Stimulated activated CD8-positive, alpha-beta memory T cell treated with anti-CD3 and anti-CD28 coated beads, Interleukin-2, amount 100 ng/mL, for 48 hours (primary cell): ENCODE measurements around the gene KCTD11.
A peak's percentile ranks its signal among the peaks of the same experiment; 100 is the strongest.
"Not testable (repeated sequence)": the region's sequence is repeated elsewhere in the genome, so short reads cannot be mapped to it uniquely, and the experiment has no call there.

Experiments used
- DNase-seq, 2 donors: peaks; one replicate each; pipeline ENCODE4 v3.0.0-alpha.2; 2020; ENCODE audit warnings: low read depth in 2 of 2

KCTD11 gene

DNA sequence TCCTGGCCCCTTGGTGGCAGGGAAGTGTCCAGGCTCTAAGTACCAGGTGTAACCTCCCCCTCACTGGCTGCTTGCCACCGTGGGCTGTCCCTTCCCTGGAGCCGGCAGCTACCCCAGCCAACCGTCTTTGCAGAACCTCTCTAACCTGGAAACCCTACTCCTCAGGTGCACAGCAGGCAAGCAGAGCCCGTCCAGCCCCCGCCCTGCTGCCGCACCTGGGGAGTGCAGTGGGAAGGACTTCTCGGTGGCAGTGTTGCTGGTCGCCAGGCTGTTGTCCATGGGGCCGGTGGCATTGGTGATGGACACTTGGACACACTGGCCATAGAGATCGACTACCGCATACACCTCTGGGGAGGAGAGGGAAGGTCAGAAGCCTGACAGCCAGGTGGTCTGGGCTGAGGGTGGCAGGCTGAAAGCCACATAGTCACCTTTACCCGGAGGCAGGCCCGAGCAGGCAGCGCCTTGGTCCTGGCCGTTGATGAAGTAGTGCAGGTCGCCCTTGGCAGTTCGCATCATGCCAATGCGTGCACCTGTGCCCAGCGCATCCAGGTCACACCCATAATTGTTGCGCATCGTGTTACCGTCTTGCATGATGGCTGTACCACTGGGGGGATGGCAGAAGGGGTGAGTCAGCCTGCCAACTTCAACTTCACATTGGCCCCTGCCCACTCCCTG, 29.3 kb upstream of the KCTD11 start:
- no peak for DNase-seq

GRCh38 chr17:7323731-7324437, 28.1 kb upstream of the KCTD11 start:
- peak; percentile 49 to 55 for DNase-seq

DNA sequence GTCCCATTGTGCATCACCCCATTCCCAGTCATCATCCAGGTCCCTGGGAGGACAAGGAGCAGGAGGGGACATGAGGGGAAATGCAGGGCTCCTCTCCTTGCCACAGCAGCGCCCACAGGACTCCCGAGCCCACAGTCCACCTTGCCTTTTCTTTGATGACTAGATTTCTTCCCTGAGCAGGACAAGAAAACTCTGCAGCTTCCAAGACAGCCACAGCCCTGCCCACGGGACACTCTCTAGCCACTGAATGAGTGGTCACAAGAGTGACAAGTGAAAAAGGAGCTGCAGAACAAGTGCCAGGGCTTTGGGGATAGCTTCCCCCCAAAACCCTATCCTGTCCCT, 27.6 kb upstream of the KCTD11 start:
- no peak for DNase-seq

DNA sequence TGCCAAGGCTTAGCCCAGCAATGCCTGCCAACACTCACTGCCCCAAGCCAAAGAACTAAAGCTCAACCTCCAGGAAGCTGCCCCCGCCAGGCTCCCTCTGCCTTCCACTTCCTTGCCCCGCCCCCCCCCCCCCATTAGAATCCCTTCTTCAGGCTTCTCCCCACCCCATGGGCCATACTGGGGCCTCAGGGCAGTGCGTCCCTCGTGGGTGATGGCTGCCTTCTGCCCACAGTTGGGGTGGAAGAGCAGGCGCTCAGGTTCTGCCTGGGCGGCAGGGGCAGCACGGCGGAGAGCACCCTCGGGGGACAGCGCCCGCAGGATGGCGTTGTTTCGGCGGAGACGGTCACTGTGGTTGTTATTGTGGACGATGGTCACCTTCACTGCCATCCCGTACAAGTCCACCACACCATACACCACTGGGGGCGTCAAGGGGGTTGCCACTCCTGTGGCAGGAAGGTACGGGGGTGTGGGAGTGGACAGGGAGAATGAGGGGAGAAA, 26.9 kb upstream of the KCTD11 start:
- no peak for DNase-seq

- no peak for DNase-seq
Measured at GRCh38 chr17:7326186-7326585, 25.8 kb upstream of the KCTD11 start.

DNA sequence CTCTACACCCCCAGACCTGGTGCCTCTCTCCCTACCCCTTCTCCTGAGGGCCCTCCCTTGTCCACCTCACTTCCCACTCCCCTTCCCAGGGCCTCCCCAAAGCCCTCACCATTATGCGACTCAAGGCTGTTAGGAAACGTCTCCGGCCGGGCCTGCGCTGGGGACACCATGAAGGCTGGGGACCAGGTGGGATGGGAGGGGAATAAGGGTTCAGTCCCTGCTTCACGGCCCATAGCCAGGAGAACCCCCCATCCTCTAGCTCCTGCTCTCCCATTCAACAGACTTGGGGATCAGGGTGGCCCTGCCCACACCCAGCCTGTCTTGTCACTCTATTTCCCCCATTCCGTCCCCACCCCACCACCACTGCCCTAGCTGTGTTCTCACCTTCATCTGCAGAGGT, 24.9 kb upstream of the KCTD11 start:
- no peak for DNase-seq

- DNase-seq: no peak
Measured at GRCh38 chr17:7327501-7327900, 24.5 kb upstream of the KCTD11 start.

- DNase-seq: no peak
Measured at GRCh38 chr17:7328009-7328408, 24.0 kb upstream of the KCTD11 start.

DNA sequence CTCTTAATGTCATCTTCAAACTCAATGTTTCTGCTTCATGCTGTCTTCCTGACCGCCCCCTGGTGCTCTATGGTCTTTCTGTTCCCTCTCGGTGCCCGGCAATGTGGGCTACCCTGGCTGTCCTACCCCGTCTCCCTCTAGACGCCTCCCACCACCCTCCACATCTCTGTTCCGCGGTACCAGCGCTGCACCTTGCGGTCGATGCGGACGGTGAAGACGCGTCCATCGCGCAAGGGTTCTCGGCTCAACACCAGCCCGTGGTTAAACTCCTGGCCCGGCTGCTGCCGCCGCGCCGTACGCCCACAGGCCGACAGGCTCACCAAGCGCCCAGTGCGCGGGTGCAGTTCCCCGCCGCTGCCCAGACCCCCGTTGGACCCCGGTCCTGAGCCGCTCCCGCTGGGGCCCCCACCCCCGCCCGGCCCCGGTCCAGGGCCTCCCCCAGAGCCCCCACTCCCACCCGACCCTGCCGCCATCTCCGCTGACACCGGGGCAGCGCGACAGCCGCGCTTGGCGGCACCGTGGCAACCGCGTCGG, 23.1 kb upstream of the KCTD11 start, which contains the start of gene NEURL4:
NEURL4 (minus strand) TSS at position 496 of the 534 bp plus-strand sequence; CDS start at position 473, 23 bp downstream.
- no peak for DNase-seq

GRCh38 chr17:7329374-7329996, 22.5 kb upstream of the KCTD11 start:
- DNase-seq: peak; percentile 94

DNA sequence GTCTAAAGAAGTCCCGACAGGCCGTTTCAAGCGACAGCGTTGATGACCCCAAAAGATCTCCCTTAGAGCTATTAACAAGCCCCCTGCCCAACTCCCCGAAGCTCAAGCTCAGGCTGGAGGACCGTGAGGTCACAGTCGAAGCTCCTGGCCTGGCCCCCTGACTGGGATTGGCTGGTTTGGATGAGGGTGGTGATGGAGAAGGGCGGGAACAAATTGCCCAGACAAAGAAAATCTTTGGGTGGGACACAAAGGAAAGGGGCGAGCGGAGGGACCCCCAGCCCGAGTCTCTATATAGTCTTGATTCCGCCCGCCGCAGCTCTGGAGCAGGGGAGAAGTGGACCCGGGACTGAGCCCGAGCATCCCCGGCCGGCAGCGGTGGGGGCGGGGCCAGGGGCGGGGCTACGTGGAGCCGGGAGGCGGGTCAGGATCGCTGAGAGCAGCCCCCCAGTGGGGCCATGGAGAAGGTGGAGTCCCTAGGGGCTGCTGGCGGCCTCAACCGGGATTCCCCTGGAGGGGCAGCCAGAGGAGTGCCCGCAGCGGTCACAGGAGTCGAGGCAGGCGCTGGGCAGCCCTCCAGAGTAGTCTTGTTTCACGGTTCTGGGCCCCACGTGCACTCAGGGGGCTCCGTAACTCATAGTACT, 21.8 kb upstream of the KCTD11 start:
- DNase-seq: peak; percentile 73 to 77

DNA sequence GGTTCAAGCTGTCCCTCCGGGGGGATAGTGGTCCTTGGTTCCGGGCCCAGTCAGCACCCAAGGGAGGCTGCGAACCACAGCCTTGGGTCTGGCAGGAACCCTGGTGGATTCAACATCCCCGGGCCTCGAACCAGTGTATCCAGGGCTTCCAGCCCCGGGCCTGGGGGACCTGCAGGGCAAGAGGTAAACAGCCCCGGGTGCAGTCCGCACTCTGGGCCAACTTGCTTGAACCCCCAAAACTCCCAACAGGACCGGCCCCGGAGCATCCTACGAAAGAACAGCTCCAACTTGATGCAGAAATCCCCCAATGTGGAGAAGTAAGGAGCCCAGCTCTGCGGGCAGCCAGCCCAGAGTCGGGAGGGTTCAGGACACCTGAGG, 21.3 kb upstream of the KCTD11 start:
- DNase-seq: no peak

DNA sequence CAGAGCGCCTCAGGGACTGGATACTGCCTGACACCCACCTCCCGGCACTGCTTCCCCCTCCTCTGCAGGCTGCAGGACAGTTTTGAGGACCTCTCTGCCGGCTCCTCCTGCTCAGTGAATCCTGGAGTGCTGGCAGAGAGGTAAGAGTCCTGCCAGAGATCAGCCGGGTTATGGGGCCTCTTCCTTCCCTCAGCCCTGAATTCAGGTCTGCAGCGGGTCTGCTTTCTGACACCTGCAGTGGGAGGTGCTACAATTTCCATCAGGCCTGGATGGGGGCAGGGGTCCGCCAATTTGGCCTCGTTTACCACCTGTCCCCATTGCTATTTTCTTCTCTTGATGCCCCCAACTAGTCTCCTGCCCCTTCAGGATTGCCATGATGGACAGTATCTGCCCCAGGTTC, 19.9 kb upstream of the KCTD11 start:
- no peak for DNase-seq

GRCh38 chr17:7332600-7333069, 19.3 kb upstream of the KCTD11 start:
- DNase-seq: not testable (repeated sequence)

GRCh38 chr17:7334938-7335538, 16.9 kb upstream of the KCTD11 start:
- no peak for DNase-seq

DNA sequence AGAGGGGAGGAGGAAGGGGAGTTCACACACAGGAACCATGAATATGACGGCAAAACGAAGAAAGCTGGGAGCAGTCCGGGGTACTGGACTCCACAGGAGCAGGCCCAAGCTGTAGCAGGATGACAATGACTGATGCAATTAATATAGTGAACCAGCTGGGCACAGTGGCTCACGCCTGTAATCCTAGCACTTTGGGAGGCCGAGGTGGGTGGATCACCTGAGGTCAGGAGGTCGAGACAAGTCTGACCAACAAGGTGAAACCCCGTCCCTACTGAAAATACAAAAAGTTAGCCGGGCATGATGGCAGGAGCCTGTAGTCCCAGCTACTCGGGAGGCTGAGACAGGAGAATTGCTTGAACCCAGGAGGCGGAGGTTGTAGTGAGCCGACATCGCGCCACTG, 16.2 kb upstream of the KCTD11 start:
- DNase-seq: not testable (repeated sequence)

DNA sequence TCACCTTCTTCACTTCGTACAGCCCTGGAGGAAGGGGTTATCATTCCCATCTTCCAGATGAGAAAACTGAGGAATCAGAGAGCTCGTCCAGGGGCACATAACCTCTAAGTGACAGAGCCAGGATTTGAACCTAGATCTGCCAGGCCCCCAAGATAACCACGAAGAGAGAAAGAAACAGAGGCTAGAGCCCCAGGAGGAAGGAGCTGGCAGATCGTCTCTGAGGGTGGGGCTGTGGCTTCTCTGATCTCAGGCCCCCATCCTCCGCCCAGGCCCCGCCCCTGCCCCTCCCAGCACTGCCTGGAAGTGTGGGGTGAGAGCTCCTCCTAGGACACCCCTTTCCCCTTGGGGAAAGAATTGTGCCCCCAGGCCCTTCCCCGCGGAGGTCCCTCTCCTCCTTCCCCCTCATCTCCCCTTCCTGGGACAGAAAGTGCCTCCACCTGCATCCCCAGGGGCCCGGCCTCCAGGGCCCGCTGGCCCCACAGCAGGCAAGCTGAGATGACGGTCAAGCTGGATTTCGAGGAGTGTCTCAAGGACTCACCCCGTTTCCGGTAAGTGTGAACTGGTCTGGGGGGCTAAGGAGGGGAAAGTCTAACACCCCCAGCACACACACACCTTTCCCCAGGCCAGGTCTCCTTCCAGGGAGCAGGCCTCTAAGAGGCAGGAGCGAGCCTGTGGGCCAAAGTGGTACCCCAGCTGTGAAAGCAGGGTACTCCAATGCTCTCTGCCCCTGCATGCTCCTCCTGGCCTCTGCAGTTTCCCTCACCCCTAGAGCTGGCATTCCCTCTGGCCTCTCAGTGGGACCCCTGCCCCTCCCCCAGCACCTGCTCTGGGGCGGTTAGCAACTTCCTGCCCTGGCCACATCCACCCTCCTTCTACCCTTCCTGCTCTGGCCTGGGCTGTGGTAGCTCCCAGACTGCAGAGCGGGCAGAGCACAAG, 15.5 kb upstream of the KCTD11 start, which contains the start of gene ACAP1:
ACAP1 (plus strand) TSS at position 290 of the 936 bp plus-strand sequence; CDS start at position 496, 206 bp downstream.
- peak; percentile 84 to 89 for DNase-seq

DNA sequence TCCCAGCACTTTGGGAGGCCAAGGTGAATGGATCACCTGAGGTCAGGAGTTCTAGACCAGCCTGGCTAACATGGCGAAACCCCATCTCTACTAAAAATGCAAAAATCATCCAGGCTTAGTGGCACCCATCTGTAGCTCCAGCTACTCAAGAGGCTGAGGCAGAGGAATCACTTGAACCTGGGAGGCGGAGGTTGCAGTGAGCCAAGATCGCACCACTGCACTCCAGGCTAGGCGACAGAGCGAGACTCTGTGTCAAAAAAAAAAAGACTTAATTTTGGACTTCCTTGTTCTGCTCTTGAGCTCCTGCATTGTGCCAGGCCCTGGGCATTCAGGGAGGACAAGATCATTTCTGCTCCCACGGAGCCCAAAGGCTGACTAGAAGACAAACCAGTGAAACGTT, 14.4 kb upstream of the KCTD11 start:
- DNase-seq: not testable (repeated sequence)

DNA sequence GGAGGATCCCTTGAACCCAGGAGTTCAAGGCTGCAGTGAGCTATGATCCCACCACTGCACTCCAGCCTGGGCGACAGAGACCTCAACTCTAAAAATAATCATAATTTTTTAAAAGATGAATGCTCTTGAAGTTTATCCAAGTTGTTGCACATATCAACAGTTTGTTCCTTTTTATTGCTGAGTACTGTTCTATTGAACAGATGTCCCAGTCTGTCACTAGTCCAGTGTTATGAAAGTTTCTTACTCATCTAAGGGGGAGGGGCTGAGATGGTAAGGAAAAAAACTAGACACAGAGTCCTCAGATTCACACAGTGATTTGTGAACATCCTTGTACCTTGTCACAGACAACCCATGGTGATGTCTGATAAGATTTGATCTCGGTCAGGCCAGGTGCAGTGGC, 11.8 kb upstream of the KCTD11 start:
- no peak for DNase-seq

DNA sequence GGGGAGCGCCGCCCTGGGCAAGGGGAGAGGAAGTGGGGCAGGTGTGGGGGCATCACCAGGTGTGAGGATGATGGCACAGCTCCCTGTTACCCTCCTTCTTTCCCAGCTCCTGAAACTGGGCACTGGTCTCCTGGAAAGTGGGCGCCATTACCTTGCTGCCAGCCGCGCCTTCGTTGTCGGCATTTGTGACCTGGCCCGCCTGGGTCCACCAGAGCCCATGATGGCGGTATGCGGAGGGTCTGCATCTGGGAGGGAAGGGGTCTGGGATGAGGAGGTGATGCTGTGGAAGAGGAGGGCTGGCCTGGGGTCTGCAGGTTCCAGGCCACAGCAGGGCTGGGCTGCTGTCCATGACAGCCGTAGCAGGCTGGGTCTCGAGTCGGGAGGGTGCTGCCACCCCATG, 10.1 kb upstream of the KCTD11 start:
- no peak for DNase-seq
